ENCODE results near the gene FAM110A.
"Not testable (repeated sequence)": the region's sequence is repeated elsewhere in the genome, so short reads cannot be mapped to it uniquely, and the experiment has no call there.

The FAM110A gene

GRCh38 chr20:873875-874607, 40.5 kb downstream of the FAM110A start:
- DNase-seq (ENCODE audit: low spot score): no peak

DNA sequence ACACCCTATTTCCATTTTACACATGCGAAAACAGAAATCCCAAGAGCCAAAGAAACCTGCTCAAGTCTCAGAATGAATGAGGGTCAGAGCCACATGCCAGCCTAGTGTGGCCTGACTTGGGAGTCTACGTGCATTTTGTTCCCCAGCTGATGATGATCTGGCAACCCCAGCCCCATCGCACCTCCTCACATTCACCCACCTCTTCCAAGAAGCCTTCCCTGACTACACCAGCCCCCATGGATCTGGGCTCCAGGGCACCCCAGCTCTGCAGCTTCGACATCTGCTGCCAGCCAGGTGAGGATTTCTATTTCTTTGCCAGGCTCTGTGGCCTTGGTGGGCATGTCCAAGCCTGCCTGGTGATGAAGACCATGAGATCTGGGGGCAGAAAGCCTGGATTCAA, 41.6 kb downstream of the FAM110A start:
- DNase-seq (ENCODE audit: low spot score): no peak

DNA sequence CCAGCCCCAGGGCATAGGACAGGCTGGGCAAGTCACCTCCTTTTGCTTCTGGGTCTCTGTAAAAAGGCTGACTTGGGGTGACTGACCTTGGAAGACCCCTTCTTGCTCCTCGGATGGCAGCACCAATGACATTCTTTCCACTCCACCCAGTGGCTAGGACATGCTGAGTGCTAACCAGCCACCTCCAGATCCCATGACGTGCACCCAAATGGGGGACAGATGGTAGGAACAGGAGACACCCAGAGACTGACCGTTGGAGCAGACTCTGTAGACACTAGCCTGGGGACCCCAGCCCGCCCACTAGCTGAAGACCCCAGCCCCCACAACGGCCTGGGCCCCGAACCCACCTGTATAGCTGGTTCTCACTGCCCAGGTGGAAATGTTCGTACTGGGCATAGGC, 44.3 kb downstream of the FAM110A start:
- DNase-seq (ENCODE audit: low spot score): no peak

GRCh38 chr20:878511-879307, 45.2 kb downstream of the FAM110A start:
- no peak for DNase-seq (ENCODE audit: low spot score)

- DNase-seq (ENCODE audit: low spot score): no peak
These were observed 46.1 kb downstream of the FAM110A start for GRCh38 chr20:879626-880025.

DNA sequence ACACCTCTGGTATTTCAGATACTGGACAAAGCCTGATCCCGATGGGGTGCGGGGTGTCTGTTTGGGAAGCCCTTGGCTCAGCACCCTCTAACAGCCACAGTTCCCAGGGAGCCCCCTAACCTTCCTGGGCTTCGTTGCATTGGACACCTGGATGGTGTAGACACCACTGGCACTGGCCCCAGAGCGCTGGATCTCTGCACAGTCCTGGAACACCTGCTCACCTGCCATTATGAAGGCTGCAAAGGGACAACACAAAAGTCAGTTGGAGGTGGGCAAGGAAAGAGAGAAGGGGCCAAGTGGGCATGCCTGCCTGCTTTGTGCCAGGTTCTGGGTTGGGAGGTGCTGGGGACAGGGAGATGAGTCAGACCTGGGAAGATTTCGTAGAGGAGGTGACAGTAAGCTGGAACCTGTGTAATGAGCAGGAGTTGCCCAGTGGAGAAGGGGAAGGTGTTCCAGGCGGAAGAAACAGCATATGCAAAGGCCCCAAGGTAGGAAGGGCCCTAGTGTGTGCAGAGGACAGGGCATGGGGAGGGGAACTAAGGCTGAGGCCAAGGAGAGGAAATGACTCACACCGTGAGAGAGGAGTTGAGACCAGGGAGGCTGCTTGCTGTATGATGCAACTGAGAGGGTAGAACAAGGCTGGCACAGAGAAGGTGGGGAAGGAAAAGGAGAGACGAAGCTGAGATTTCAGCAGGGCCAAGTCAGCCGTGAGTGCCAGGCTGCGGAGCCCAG, 47.7 kb downstream of the FAM110A start:
- DNase-seq (ENCODE audit: low spot score): no peak

DNA sequence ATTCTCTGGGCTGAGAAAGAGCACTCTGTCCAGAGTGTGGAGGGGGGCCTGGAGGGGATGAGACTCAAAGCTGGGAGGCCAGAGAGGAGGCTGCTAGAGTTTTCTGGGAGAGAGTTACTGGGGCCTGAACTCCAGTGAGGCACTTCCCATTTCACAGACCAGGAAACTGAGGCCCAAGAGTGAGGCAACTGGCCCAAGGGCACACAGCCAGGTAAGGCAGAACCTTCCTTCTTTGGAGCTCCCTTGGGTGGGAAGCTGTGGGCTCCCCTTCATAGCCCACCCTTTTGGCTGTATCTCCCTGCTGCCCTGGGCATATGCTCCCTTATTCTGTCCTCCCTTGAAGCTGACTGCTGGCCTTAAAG, 48.2 kb downstream of the FAM110A start:
- DNase-seq (ENCODE audit: low spot score): no peak

GRCh38 chr20:884983-885952, 51.8 kb downstream of the FAM110A start:
- DNase-seq (ENCODE audit: low spot score): no peak

DNA sequence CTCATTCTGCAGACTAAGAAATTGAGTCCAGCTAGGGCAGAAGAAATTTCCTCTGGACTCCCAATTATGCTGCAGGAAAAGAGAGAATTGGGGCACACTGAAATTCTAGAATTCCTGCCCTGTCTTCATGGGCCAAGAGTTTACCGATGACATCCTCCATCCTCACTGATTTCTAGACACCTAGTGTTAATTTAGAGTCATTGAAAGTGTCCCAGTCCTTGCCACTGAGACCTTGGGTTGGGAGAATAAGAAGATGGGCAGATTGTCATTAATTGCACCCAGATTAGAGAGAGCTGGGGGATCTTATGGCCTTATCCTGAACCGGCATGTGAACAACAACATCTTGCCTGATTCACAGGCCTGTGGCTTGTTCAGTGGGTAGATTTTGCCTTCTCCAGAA, 53.6 kb downstream of the FAM110A start:
- DNase-seq (ENCODE audit: low spot score): no peak

- no peak for DNase-seq (ENCODE audit: low spot score)
These were observed 54.5 kb downstream of the FAM110A start for GRCh38 chr20:888057-888456.

GRCh38 chr20:889106-889505, 55.6 kb downstream of the FAM110A start:
- no peak for DNase-seq (ENCODE audit: low spot score)

DNA sequence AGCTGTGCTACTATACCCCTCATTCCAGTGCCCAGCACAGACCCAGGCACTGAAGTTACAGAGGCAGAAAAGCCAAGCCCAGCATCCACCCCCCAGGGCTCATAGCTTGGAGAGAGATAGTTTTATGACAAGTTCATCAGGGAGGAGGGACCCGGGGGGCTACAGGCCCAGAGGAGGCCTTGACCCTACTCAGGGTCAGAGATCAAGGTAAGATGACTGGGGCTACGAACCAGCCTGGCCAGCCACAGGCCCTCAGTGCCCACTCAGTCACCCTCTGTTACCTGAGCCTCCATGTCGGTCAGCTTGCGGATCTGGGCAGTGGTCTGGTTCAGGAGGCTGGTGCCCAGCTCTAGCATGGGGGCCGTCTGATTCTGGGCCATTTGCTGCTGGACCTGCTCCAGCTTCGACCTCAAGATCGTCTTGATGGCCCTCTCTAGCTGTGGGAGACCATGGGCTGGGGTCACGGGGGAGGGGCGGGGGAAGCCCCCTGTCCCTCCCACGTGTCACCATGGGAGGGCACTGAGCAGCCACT, 56.5 kb downstream of the FAM110A start:
- no peak for DNase-seq (ENCODE audit: low spot score)

GRCh38 chr20:890666-891057, 57.1 kb downstream of the FAM110A start:
- DNase-seq (ENCODE audit: low spot score): no peak

DNA sequence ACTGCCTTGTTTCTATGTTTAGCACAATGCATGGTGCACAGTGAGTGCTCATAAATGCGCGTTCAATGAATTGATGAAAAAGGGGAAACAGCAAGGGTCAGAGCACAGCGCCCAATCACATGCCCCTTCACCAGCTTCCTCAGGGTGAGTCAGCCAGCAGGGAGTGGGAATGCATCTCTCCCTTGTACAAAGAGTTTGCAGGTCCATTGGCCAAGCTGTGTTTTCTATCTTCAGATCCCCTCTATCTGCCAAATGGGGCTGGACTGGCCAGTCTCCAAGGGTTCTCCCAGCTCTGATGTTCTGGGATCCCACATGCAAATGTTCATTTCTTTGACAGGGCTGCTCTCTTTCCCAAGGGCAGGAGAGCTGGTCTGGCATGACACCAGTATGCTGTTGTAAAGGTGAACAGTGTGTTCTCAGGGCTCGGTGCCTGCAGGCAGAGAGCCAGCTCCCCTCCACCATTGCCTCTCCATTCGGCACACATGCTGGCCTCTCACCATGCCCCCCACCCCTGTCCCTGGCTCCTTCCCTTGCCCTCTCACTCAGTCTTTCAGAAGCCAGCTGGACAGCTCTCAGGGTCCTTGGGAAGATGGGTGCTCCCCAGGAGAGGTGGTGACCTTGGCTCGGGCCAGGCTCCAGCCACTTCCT, 57.7 kb downstream of the FAM110A start:
- DNase-seq (ENCODE audit: low spot score): no peak

GRCh38 chr20:891706-892080, 58.2 kb downstream of the FAM110A start:
- DNase-seq (ENCODE audit: low spot score): peak; percentile 12

DNA sequence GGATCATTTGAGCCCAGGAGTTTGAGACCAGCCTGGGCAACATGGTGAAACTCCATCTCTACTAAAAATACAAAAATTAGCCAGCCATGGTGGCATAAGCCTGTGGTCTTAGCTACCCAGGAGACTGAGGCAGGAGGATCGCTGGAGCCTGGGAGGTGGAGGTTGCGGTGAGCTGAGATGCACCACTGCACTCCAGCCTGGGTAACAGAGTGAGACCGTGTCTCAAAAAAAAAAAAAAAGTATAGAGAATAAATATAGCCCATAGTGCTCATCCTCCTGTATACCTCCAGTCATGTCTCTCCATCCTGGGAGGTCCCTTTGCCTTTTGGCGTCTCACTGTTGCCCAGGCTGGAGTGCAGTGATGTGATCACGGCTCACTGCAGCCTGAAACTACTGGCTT, 58.9 kb downstream of the FAM110A start:
- not testable (repeated sequence) for DNase-seq (ENCODE audit: low spot score)
